H4 (cell line): Measurements from ENCODE around the gene FOXP1. TPM values are rescaled to one million over a fixed set of nuclear protein-coding genes. Genes with fewer than 3 reads are reported as not detected.
A peak's percentile ranks its signal among the peaks of the same experiment; 100 is the strongest.

Experiments used
- DNase-seq: peaks from one replicate; pipeline ENCODE4 v3.0.0-alpha.2; 2015; ENCODE audit warnings: low spot score
- total RNA-seq: library from RNA; depleted of rRNA; stranded (reverse); fragments of >200 nt; shearing (Covaris generic); gene quantifications from 2 replicates; pipeline ENCODE4 v1.2.3, GENCODE V29; 2014; rRNA removed

FOXP1 gene
- total RNA-seq = 13.1 and 15.9 TPM in 2 replicates

GRCh38 chr3:71583566-71584393 is at the start of gene FOXP1:
Gene FOXP1 (minus strand): TSS chr3:71583728. CDS start chr3:71198381, 385,347 bp downstream.
- DNase-seq = peak; percentile 40

GRCh38 chr3:71629711-71630110 is 46.2 kb upstream of the FOXP1 start:
- DNase-seq = no peak

- DNase-seq = no peak
Measured at GRCh38 chr3:71629289-71629688, 45.8 kb upstream of the FOXP1 start.

DNA sequence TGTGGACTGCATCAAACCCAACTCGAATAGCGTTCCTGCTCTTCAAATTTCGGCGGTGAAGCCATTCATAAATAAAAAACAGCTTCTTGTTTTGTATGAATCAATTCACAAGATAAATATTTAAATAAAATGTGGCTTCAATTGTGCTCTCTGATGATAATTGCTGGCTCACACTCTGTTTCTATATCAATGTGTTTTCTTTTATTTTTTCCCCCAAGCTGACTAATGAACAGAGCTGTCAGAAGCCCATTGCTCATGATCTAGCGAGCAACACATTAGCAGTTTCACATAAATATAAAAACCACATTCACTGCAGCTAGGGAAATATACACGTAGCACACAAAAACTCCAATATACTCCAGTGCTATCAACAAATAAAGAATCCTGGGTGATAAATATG is 45.0 kb upstream of the FOXP1 start:
- no peak for DNase-seq

- no peak for DNase-seq
Measured at GRCh38 chr3:71625676-71626075, 42.1 kb upstream of the FOXP1 start.

DNA sequence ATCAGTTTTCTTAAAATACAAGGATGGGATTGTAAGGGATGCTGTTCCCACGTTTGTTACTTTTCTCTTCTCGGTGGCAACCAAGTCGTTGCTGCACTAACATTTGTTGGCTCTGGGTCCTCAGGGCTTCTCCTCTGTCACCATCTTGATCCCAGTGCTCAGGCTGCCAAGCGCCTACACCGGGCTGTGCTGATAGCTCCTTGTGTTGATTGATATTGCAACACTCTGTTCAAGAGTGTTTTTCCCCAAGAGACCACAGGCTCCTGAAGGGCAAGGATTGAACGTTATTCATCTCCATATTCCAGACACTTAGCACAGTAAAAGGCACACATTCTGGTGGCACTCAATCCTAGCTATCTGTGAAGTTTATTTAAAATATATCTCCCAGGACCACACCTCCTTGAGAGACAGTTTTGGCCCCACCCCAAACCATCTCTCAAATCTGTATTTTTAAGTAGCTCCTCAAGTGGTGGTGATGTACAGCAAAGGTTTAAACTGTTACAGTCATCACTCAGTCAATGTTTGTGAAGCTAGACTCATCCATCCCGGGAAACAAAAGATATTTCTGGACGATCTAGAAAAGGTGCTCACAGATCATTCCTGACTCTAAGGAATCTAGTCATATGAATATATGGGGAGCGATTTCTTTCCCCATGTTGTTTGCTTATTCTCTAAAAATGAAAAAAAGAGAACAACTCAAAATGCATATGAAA is 38.5 kb upstream of the FOXP1 start:
- no peak for DNase-seq

- DNase-seq = no peak
Measured at GRCh38 chr3:71618538-71618937, 35.0 kb upstream of the FOXP1 start.

GRCh38 chr3:71616571-71617021 is 33.1 kb upstream of the FOXP1 start:
- no peak for DNase-seq

DNA sequence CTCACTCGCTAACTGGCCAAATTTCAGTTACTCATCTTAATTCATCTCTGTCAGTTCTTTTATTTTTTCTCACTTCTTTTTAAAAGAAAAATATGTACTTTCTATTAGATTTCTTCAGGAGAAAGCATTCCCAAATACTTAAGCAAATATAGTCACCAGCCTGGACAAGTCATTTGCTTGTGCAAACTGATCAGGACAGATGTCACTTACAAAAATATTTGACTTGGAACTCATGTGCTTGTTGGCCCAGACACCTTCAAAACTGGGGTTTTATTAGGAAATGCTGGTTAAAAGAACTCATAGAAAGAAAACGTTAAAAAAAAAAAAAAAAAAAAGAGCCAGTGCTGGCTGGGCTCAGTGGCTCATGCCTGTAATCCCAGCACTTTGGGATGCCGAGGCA is 31.3 kb upstream of the FOXP1 start:
- no peak for DNase-seq

GRCh38 chr3:71614426-71614825 is 30.9 kb upstream of the FOXP1 start:
- no peak for DNase-seq

- DNase-seq = no peak
Measured at GRCh38 chr3:71611099-71611498, 27.6 kb upstream of the FOXP1 start.

- no peak for DNase-seq
Measured at GRCh38 chr3:71607364-71607763, 23.8 kb upstream of the FOXP1 start.

GRCh38 chr3:71606582-71606981 is 23.1 kb upstream of the FOXP1 start:
- DNase-seq = no peak

DNA sequence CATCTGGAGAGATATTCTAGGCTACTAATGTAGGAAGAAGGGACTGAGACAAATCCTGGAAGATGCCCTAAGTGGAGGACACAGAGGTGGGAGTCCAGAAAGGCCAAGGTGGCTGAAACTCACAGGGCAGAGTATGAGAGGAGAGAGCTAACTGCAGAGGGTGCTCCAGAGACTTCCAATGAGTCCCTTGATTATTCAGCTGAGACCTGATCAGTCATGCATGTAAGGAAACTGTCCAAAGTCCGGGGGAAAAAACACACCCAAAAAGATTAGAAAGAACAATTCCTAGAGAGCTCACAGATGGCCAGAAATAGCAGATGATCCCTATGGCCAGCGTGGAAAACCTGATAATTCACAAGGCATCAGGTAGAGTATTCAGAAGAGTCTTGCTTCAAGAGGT is 18.7 kb upstream of the FOXP1 start:
- DNase-seq = no peak

DNA sequence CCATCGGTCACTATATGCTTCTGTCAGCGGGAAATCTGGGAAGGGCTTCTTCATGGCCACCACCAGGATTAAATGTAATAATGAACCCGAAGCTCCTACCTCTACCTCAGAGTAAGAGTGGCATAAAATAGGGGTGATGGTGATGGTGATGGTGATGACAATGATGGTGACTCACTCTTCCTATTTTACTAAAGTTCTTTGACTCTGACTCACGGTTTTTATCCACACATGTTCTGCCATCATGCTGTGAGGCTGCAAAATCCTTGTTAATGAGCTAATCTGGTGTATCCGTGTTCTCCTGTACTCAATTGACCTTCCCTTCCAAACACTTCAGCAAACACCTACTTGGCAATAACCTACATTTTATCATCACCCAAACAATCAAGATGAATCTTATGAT is 18.3 kb upstream of the FOXP1 start:
- peak; percentile 15 for DNase-seq

GRCh38 chr3:71600646-71601288 is 17.2 kb upstream of the FOXP1 start:
- no peak for DNase-seq

- DNase-seq = no peak
Measured at GRCh38 chr3:71599416-71599815, 15.9 kb upstream of the FOXP1 start.

GRCh38 chr3:71598292-71598691 is 14.8 kb upstream of the FOXP1 start:
- DNase-seq = no peak

DNA sequence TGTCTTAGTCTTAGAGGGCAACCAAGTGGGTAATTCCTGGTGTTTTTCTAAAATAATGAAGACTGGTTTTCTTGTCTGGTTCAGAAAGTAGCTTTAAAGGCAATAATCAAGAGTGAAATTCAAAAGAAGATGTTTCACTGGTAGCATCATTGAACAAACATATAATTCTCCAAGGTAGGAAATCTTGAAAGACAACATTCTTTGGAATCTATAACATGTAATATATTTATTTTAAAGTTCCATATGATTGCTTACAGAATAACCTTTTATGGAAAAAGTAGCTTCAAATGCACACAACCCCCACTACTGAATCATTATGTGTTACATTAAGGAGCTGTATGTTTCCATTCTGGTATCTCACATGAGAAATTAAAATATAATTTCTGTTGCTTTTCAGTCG is 13.8 kb upstream of the FOXP1 start:
- DNase-seq = no peak

DNA sequence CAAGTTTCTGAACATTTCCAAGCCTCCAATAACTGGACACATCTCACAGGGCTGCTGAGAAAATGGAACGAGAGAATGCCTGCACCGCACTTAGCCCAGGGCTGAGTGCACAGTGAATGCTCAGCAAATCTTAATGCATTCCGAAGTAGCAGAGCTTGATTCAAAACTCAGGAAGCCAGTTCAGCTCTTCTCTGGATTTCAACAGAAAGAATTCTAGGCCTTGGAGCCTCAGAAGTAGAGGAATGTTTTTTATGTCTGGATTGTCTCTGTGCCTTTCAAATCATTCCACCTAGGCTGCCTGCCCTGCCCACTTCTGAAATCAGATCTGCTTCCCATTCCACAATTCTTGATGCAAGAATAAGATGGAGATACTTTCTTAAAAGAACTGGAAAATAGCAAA is 9.6 kb upstream of the FOXP1 start:
- DNase-seq = no peak

DNA sequence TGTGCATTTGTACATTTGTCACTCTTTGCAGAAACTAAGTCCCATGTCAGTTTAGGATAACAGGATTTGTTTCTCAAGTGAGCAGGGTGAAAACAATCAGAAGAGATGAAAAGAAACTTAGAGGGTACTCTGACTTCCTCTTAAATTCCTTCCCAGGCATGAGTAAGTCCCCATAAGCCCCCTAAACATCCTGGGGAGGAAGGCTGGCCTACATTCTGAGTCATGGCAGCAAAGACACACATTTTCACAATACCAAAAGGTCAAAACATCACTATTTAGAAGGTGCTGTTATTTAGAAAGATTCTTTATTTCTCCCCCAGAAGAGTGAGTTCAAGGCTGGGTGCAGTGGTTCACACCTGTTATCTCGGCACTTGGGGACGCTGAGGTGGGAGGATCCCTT is 7.6 kb upstream of the FOXP1 start:
- no peak for DNase-seq

- no peak for DNase-seq
Measured at GRCh38 chr3:71589132-71589531, 5.6 kb upstream of the FOXP1 start.

DNA sequence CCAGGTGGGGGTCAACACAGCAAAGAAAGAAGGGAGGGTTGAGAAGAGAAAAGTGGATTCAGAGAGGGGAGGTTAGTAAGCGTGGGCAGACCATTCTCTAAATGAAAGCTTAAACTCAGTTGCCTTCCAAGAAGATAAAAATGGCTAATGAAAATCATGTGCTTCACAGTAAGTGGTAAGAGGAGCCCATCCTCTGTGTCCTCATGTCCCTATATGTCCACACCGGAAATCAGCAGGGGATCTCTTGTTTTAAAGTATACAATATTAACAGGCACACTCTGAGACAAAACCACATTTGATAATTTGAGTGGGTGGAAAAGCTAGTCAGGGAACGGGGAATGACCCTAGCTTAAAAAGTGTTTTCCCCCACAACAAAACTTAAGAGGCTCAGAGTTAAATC is 4.4 kb upstream of the FOXP1 start:
- DNase-seq = no peak
